PC-9 (cell line): ENCODE data around the gene FTO.

Experiments used
- EZH2 ChIP-seq: fragments of 200-600 bp; sonication (generic); IDR thresholded peaks from 2 replicates; pipeline ENCODE4 v1.8.0; 2017; ENCODE audit warnings: antibody characterized with exemption, low read depth
- TF ChIP-seq, protein P1 (sequence below): fragments of 200-600 bp; sonication (generic); conservative IDR thresholded peaks from 2 replicates; pipeline ENCODE4 v1.6.1; 2017; ENCODE audit warnings: mixed run types, antibody characterized with exemption, mild to moderate bottlenecking, moderate library complexity

DNA sequence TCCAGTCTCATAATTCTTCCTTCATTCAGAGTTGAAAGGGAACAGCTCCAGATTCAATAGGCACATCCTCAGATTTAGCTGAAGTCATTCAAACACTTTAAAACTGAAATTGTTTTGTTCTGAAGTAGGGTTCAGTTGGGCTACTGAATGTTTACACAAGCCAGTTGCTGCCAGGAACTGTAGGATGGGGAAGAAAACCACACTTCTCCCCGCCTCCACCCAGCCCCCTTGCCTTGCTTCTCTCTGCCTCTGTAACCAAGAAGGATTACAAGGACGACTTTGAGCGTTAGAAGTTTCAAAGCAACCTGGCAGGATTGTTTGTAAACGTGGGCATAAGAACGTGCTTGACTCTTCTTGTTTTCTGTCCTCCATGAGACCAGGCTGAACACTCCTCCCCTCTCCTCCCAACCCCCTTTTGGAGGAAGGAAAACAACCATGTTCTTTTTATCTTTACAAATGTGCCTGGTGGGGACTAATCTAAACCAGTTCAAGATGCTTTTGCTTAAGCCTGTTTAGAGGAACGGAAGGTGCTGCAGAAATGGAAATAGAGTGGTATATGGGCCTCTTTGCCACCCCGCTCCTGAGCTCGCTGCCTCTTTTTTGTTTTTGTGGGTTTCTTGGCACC lies 287.9 kb downstream of the FTO start:
- TF ChIP-seq, protein P1, sequence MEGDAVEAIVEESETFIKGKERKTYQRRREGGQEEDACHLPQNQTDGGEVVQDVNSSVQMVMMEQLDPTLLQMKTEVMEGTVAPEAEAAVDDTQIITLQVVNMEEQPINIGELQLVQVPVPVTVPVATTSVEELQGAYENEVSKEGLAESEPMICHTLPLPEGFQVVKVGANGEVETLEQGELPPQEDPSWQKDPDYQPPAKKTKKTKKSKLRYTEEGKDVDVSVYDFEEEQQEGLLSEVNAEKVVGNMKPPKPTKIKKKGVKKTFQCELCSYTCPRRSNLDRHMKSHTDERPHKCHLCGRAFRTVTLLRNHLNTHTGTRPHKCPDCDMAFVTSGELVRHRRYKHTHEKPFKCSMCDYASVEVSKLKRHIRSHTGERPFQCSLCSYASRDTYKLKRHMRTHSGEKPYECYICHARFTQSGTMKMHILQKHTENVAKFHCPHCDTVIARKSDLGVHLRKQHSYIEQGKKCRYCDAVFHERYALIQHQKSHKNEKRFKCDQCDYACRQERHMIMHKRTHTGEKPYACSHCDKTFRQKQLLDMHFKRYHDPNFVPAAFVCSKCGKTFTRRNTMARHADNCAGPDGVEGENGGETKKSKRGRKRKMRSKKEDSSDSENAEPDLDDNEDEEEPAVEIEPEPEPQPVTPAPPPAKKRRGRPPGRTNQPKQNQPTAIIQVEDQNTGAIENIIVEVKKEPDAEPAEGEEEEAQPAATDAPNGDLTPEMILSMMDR = no peak
- no peak for TF ChIP-seq EZH2
